ENCODE data around the gene LRFN3.
"Not testable (repeated sequence)": the region's sequence is repeated elsewhere in the genome, so short reads cannot be mapped to it uniquely, and the experiment has no call there.

The LRFN3 gene

DNA sequence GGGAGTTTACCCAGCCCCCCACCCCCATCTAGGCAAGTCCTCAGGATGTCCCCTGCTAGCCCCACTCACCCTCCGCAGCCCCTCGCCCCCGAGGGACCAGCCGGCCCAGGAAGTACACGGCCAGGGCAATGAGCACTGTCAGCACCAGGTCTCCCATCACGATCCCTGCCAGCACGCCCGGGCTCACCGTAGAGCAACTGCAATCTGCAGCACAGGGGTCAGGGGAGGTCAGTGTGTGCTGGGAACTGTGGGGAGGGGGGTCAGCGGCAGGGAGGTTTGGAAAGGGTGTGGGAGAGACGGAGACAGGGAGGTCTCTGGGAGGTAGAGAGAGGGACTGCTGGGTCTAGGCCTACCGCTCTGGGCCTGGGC is 28.8 kb upstream of the LRFN3 start:
- DNase-seq (ENCODE audit: low spot score): no peak

DNA sequence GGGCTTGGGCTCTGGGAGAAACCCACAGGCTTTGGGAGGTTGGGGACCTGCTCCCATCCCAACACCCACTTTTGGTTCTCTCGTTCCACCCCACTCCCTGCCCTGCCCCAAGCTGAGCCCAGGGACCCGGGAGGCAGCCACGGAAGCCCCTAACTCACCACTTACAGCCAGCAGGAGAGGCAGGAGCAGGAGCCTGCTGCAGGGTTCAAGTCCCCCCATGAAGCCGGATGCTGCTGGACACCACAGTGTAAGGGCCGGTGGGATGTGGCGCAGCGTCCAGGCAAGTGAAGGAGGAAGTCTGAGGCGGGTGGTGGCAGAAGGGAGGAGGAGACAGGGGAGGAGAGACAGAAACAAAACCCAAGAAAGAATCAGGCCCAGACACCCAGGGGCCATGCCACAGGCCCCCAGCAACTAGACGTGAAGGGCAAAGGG is 28.1 kb upstream of the LRFN3 start, which contains the start of gene TYROBP:
TSS of gene TYROBP (minus strand) at position 286 of the 432 bp plus-strand sequence. CDS start at position 219, 67 bp downstream.
- DNase-seq (ENCODE audit: low spot score): no peak

DNA sequence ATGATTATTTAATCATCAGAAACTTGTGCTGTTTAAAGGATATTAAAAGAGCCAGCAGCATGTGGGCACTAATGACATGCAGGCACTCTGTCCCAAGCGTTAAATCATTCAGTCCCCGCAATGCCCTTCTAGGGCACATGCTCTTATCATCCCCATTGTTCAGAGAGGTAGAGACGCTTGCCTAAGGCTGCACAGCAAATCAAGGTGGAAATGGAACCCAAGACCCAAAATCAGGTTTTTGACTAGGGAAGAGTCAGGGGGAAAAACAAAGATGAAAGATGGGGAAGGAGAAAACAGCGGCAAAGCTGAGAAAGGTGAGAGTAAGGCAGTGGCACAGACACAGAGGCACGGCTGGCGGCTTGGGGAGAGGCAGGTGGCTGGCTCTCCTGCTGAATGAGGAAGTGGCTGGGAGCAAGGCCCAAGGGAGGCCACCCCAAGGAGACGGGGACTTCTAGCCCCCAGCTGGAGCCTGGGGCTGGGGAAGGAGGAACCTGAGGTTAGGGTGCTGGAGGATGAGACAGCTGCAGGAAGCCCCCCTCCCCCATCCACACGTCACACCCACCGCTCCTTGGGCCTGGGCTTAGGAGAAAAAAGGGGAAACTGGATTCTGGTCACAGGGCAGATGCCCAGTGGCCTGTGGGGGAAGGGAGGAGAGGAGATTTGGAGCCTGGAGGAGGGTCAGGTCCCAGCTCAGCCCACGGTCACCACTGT is 27.0 kb upstream of the LRFN3 start:
- peak; percentile 23 for DNase-seq (ENCODE audit: low spot score)

DNA sequence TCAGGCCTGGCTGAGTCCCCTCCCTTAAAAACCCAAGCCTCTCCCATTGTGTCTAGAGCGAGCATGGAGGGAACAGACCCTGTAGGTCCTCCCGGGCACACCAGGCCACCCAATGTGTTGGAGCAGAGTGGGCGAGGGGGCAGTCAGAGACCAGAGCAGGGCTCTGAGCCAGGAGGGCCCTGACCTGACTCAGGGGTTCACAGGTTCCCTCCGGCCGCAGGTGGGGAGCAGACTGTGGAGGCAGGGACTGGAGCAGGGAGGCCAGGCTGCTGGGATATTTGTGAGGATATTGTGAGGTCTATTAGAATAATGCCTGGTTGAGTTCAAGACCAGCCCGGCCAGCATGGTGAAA is 26.5 kb upstream of the LRFN3 start:
- DNase-seq (ENCODE audit: low spot score): no peak

DNA sequence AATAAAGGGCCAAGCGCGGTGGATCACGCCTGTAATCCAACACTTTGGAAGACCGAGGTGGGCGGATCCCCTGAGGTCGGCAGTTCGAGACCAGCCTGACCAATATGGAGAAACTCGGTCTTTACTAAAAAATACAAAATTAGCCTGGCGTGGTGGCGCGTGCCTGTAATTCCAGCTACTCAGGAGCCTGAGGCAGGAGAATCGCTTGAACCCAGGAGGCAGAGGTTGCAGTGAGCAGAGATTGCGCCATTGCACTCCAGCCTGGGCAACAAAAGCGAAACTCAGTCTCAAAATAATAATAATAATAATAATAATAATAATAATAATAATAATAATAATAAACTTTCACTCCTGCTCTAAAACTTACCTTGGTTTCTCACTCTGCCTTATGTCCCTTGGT is 25.8 kb upstream of the LRFN3 start:
- not testable (repeated sequence) for DNase-seq (ENCODE audit: low spot score)

DNA sequence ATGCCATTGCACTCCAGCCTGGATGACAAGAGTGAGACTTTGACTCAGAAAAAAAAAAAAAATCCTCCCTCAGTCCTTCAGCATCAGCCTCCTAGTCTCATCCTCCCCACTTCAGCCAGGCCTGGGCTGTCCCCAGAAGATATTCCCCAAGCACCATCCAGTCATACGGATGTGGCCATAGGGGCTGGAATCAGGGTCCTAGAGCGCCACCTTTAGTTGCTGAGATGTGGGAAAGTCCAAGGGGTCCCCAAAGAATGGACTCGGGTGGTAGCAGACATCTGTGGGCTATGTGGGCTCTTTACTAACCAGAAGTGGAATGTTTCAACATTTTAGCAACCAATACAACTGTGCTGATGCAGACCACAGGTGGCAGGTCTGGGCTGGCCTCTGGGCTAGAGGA is 25.0 kb upstream of the LRFN3 start:
- DNase-seq (ENCODE audit: low spot score): no peak

DNA sequence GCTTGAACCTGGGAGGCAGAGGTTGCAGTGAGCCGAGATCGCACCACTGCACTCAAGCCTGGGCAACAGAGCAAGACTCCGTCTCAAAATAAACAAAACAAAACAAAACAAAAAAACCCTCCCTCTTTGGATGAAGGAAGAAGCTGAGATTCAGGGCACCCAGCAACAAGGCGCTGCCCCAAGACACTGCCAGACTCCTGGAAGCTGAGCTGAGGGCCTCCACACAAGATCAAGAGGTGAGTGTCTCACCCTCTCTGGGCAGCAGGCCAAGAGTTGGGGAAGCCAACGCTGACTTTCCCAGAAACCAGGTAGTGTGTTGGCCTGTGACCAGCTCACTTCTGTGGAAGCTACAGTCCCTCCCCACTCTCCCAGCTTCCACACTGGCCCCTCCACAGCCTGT is 24.4 kb upstream of the LRFN3 start:
- peak; percentile 39 for DNase-seq (ENCODE audit: low spot score)

DNA sequence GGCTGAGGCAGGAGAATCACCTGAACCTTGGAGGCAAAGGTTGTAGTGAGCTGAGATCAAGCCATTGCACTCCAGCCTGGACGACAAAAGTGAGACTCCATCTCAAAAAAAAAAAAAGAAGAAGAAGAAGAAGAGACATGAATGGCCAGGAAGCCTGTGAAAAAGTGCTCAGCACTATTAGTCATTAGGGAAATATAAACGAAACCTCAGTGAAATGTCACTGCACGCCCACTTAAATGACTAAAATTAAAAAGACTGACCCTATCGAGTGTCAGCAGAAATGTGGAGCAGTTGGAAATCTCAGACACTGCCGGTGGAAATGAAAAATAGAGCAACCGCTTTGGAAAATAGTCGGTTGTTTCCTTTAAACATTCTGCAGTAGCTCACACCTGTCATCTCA is 22.6 kb upstream of the LRFN3 start:
- DNase-seq (ENCODE audit: low spot score): no peak

DNA sequence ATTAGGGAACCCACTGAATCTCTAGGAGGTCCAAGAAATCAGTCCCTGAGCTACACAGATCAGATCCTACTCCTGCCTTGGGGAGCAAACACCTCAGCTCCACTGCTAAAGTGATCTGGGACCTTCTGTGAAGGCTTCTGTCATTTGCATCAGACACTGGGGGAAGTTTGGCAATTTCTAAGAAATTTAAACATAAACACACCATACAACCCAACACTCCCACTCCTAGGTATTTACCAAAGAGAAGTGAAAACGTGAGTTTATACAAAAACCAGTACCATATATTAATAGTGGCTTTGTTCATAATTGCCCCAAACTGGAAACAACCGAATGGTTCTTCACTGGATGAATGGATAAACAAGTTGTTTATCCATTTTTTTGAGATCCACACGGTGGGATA is 20.7 kb upstream of the LRFN3 start:
- no peak for DNase-seq (ENCODE audit: low spot score)

DNA sequence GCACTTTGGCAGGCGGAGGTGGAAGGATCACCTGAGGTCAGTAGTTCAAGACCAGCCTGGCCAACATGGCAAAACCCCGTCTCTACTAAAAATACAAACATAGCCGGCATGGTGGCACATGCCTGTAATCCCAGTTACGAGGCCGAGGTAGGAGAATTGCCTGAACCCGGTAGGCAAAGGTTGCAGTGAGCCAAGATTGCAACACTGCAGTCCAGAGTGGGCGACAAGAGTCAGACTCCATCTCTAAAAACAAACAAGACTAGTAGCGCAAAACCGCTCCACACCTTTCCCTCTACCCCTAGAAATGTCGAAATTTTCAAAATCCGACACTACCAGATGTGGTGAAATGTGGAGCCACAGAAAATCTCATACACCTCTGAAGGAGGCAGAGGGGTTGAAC is 16.9 kb upstream of the LRFN3 start:
- no peak for DNase-seq (ENCODE audit: low spot score)

DNA sequence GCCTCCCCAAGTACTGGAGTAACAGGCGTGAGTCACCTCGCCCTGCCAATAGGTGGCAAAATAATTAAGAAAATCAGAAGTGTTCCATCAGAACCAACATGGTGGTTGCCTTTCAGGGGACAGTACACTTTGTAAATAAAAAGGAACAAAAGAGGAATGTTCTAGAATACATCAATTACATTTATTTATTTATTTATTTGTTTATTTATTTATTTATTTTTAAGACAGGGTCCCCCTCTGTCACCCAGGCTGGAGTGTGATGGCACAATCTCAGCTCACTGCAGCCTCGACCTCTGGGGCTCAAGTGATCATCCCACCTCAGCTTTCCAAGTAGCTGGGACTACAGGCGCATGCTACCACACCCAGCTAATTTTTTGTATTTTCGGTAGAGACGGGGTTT is 15.2 kb upstream of the LRFN3 start:
- no peak for DNase-seq (ENCODE audit: low spot score)

DNA sequence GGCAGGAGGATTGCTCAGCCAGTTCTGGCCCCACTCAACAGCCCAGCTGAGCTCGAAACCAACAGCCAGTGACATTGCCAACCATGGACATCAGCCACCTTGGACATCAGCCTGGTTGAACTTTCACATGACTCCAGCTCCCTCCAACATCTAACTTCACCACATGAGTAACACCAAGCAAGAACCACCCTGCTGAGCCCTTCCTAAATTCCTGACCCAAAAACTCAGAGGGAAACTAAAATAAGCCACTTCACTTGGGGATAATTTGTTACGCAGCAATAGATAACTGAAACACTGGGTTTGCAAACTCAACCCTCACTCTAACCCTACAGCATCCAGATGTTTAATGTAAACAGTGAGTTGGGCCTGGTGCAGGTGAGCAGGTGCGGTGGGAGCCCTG is 10.7 kb upstream of the LRFN3 start:
- DNase-seq (ENCODE audit: low spot score): no peak

DNA sequence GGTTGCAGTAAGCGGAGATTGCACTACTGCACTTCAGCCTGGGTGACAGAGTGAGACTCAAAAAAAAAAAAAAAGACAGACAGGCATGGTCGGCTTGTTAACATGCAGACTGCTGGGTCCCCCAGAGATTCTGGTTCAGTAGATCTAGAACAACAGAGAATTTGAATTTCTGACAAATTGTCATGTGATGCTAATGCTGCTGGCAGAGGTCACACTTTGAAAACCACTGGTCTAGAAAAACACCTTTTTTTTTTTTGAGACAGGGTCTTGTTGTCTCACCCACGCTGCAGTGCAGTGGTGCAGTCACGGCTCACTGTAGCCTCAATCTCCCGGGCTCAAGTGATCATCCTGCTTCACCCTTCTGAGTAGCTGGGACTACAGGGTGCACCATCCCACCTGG is 7.7 kb upstream of the LRFN3 start:
- no peak for DNase-seq (ENCODE audit: low spot score)

DNA sequence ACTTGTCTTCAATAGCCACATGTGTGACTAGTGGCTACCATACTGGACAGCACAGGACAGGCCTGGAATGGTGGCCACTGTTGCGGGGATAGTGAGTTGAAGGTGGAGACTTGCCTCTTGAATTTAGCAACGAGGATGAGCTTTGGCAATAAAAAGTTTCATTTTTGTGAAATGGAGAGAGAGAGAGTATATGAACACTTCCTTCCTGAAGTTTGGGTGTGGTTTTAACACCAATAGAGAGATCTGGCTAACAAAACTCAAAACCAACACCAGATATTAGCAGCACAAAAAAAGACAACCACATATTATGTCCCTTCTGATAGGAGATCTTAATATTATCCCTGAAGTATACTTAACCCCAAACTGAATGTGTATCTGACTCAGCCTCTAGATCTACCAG is 6.3 kb upstream of the LRFN3 start:
- peak; percentile 60 for DNase-seq (ENCODE audit: low spot score)

DNA sequence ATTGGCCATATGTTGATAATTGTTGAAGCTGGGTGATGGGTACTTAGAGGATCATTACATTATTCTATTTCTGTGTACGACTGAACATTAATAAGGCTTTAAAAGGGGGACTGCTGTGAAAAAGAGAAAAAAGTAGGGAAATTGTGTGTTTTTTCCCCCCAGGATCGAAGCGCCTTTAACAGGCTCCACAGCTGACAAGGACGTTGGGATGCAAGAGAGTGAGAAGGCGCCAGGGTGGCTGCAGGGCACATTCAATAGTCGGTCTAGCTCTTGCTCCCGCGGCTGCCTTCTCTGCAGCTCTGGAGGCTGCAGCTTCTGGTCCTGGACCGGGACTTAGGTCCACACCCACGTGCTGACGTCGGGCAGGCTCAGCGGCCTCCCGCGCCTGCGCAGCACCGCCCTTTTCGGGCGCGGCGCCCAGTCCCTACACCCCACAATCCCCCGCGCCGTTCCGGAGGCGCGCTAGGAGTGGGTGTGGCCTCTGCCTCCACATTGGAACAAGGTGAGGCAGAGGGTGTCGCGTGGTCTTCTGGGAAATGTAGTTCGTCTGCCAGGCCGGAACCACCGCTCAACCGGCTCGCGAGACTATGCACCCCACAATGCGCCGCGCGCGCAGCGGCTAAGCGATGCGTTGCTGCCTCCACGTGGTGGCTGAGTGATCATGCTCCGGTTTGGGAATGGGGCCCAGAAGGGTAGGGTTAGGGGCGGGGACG is 4.9 kb upstream of the LRFN3 start:
- peak; percentile 100 for DNase-seq (ENCODE audit: low spot score)

DNA sequence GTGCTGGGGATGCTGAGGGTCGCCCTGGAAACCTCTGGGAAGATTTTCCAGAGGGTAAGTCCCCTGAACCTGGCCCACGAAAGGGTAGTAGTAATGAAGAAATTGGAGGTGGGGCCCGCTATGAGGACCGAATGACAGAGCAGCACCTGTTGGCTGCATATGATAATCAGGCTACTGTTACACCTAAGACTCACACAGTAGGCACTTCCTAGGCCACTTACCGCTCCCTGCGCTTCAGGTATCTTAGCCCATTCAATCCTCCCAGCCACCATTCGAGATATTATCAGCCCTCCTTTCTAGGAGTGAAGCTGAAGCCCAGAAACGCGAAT is 4.3 kb upstream of the LRFN3 start:
- DNase-seq (ENCODE audit: low spot score): no peak

DNA sequence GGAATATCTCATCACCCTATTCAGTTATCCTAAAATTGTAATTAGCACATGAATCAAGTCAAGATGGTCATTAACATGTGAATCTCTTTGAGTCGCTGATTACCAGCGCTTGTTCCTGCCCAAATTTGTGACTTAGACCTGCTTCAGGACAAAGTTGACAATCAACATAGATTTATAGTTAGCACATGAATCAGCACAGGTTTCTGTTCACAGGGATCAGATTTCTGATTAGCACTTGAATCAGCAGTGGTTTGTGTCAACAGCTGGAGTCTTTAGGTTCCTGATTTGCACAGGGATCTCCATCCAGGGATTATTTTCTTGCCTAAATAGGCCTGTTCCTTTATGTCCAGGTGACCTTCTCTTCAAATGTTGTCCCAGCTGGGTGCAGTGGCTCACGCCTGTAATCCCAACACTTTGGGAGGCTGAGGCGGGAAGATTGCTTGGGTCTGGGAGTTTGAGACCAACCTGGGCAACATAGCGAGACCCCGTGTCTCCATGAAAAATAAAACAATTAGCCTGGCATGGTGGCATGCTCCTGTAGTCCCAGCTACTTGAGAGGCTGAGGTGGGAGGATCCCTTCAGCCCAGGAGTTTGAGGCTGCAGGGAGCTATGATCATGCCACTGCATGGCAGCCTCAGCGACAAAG is 3.8 kb upstream of the LRFN3 start:
- DNase-seq (ENCODE audit: low spot score): no peak

DNA sequence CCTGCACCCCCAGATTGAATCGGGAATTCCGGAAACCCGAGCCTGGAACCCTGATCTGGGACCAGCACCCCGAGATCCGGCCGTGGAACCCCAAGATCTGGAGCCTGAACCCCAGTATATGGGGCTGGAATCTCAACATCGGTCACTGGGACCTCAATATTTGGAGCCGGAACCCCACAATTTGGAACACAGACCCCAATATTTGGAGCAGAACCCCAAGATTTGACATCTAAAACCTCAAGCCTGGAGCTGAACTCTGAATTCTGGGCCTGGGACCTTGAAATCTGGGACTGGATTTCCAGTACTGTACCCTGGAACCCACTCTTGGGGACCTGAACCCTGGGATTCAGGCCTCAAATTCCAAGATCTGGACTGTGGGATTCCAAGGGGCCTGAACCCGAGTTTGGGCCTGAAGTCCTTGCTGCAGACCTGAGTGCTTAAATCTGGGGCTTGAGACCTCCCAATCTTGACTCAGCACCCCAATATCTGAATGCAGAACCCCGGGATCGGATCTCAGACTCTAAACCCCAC is 629 bp downstream of the LRFN3 start:
- no peak for DNase-seq (ENCODE audit: low spot score)

DNA sequence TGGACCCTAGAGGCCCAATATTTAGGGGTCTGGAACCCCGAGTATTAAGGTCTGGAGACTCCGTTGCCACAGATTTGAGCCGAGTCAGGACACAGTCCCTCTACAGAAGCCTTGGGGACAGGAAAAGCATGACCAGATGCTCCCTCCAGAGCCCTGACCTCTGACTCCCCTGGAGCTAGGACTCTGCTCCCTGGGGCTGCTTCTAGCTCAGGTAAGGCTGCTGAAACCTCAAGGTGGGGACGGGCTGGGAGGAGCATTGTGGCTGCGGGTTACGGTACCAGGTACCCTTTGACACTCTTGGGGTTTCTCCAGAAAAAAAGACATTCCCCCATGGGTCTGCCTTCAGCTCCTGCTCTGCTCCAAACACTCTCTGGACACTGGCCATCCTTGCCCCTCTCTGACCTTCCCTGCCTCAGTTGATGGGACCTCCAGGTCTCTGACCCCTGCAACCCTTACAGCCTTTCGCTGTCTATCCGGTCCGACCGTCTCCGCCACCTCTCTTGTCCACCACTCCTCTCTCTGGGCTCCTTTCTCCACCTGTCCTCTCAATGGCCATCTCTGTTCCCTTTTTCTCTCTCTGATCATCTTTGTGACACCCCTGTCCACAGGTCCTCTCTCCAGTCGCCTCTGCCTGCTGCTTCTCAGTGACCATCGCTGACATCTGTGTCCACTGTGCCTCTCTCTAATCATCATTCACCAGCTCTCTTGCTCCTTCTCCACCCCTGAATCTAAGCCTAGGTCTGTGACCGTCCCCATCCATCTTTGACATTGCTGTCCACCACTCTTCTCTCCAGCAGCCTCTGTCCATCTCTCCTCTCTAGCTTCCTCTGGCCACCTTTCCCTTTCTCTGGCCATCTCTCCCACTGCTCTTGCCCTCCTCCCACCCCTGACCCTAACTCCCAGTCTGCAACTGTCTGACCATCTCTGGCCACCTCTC is 1.4 kb downstream of the LRFN3 start:
- no peak for DNase-seq (ENCODE audit: low spot score)

DNA sequence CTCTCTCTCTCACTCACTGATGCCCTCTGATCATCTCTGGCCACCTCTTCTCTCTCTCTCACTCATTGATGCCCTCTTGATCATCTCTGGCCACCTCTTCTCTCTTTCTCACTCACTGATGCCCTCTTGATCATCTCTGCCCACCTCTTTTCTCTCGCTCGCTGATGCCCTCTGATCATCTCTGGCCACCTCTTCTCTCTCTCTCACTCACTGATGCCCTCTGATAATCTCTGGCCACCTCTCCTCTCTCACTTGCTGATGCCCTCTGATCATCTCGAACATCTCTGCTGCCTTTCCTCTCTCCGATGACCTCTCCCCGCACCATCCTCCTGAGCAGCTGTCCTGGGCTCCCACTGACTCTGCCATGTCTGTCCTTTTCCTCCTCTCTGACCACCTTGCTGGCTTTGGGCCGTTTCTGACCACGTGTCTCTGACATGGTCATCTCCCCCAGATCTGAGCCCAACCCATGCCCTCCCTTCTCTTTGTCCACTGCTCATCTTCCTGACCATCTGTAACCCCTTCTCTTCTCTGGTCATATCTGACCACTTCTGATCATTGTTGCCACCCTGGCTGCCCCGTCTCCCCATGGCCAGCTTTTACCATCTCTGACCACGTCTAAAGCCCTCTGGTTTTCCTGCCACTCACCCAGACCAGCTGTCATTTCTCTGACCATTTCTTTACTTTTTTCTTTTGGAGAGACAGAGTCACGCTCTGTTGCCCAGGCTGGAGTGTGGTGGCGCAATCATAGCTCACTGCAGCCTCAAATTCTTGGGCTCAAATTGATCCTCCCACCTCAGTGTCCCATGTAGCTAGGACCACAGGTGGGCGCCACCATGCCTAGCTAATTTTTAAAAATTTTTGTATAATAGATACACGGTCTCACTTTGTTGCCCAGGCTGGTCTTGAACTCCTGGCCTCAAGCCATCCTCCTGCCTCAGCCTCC is 2.4 kb downstream of the LRFN3 start:
- no peak for DNase-seq (ENCODE audit: low spot score)
